Loucy (cell line): ENCODE data around the gene NCKAP5.

ENCODE experiments used
- H2AFZ ChIP-seq: fragments of 200-600 bp; sonication (generic); 2 replicates; pipeline ENCODE4 v1.6.0; 2016; ENCODE audit warnings: antibody characterized with exemption, mild to moderate bottlenecking, low read length, moderate library complexity
- H3F3A ChIP-seq: fragments of 200-600 bp; 2 replicates; pipeline ENCODE4 v1.6.0; 2016; ENCODE audit warnings: antibody characterized with exemption, low read depth, mild to moderate bottlenecking
- H3K27me3 ChIP-seq: fragments of 200-600 bp; sonication (generic); 2 replicates; pipeline ENCODE4 v1.6.1; 2014; ENCODE audit warnings: low read length, mild to moderate bottlenecking; ENCODE audit not compliant: insufficient read depth, poor library complexity, severe bottlenecking
- H3K36me3 ChIP-seq: fragments of 200-600 bp; sonication (generic); 2 replicates; pipeline ENCODE4 v1.6.1; 2016; ENCODE audit warnings: low read length; ENCODE audit not compliant: insufficient read depth
- H3K4me1 ChIP-seq: fragments of 200-600 bp; sonication (generic); 2 replicates; pipeline ENCODE4 v1.5.1; 2014; ENCODE audit warnings: low read length, mild to moderate bottlenecking; ENCODE audit not compliant: insufficient read depth, poor library complexity, severe bottlenecking
- H3K4me2 ChIP-seq: fragments of 200-600 bp; sonication (generic); 2 replicates; pipeline ENCODE4 v1.6.0; 2014; ENCODE audit warnings: antibody characterized with exemption, low read length, low read depth, mild to moderate bottlenecking; ENCODE audit not compliant: poor library complexity, severe bottlenecking
- H3K4me3 ChIP-seq: fragments of 200-600 bp; sonication (generic); 2 replicates; pipeline ENCODE4 v1.5.1; 2014; ENCODE audit warnings: low read length, mild to moderate bottlenecking, mixed read lengths; ENCODE audit not compliant: poor library complexity, severe bottlenecking
- H3K79me2 ChIP-seq: fragments of 200-600 bp; sonication (generic); 2 replicates; pipeline ENCODE4 v1.6.1; 2014; ENCODE audit warnings: low read length; ENCODE audit not compliant: insufficient read depth
- H3K9ac ChIP-seq: fragments of 200-600 bp; sonication (generic); 2 replicates; pipeline ENCODE4 v1.6.0; 2014; ENCODE audit warnings: mild to moderate bottlenecking, low read depth, low read length, moderate library complexity; ENCODE audit not compliant: poor library complexity, severe bottlenecking
- H3K9me2 ChIP-seq: fragments of 200-600 bp; sonication (generic); replicated peaks from 2 replicates; pipeline ENCODE4 v1.6.1; 2016; ENCODE audit warnings: low read depth, low read length, mixed read lengths
- H3K9me3 ChIP-seq: fragments of 200-600 bp; sonication (generic); 2 replicates; pipeline ENCODE4 v1.6.1; 2014; ENCODE audit warnings: mild to moderate bottlenecking, antibody characterized with exemption, low read length, low read depth; ENCODE audit not compliant: insufficient read depth
- H4K20me1 ChIP-seq: fragments of 200-600 bp; sonication (generic); 2 replicates; pipeline ENCODE4 v1.6.0; 2014; ENCODE audit warnings: antibody characterized with exemption, low read length, mild to moderate bottlenecking; ENCODE audit not compliant: insufficient read depth, poor library complexity, severe bottlenecking
- CTCF ChIP-seq: fragments of 200-600 bp; sonication (generic); conservative IDR thresholded peaks from 2 replicates; pipeline ENCODE4 v1.5.1; 2014; ENCODE audit warnings: mild to moderate bottlenecking, antibody characterized with exemption, low read length
- EZH2phosphoT487 ChIP-seq: fragments of 200-600 bp; IDR thresholded peaks from 2 replicates; pipeline ENCODE4 v1.6.1; 2018; ENCODE audit warnings: antibody characterized with exemption, mild to moderate bottlenecking, moderate library complexity, borderline replicate concordance

Gene NCKAP5

GRCh38 chr2:133515271-133515670 lies 53.0 kb downstream of the NCKAP5 start:
- Histone ChIP-seq H3K9me3 (no peaks in the 10 kb centered on the region), H4K20me1 (no peaks in the 10 kb centered on the region), H3K9me2 (no peaks in the 10 kb centered on the region), H3K4me2 (no peak overlapping the region), H3K4me1 (no peaks in the 10 kb centered on the region), H3K9ac (no peak overlapping the region), H3K36me3 (no peaks in the 10 kb centered on the region), H3K27me3 (no peaks in the 10 kb centered on the region), H3K79me2 (no peaks in the 10 kb centered on the region), H3F3A (no peaks in the 10 kb centered on the region), H2AFZ (no peak overlapping the region), H3K4me3 (no peak overlapping the region)
- no peak for TF ChIP-seq CTCF
- TF ChIP-seq EZH2phosphoT487: no peak

- Histone ChIP-seq H3K9me3 (no peaks in the 10 kb centered on the region), H4K20me1 (no peaks in the 10 kb centered on the region), H2AFZ (no peak overlapping the region), H3K4me1 (no peaks in the 10 kb centered on the region), H3K4me2 (no peak overlapping the region), H3K27me3 (no peaks in the 10 kb centered on the region), H3K79me2 (no peaks in the 10 kb centered on the region), H3K9me2 (no peaks in the 10 kb centered on the region), H3K36me3 (no peaks in the 10 kb centered on the region), H3K4me3 (no peak overlapping the region), H3F3A (no peaks in the 10 kb centered on the region), H3K9ac (no peak overlapping the region)
- TF ChIP-seq CTCF: no peak
- no peak for TF ChIP-seq EZH2phosphoT487
Observed at GRCh38 chr2:133513893-133514292, 54.4 kb downstream of the NCKAP5 start.

- Histone ChIP-seq H3K36me3 (no peaks in the 10 kb centered on the region), H2AFZ (no peak overlapping the region), H3K27me3 (no peaks in the 10 kb centered on the region), H3K4me2 (no peak overlapping the region), H3K9ac (no peak overlapping the region), H3F3A (no peaks in the 10 kb centered on the region), H3K9me3 (no peaks in the 10 kb centered on the region), H3K4me1 (no peaks in the 10 kb centered on the region), H4K20me1 (no peaks in the 10 kb centered on the region), H3K4me3 (no peak overlapping the region), H3K79me2 (no peaks in the 10 kb centered on the region), H3K9me2 (no peaks in the 10 kb centered on the region)
- no peak for TF ChIP-seq CTCF
- TF ChIP-seq EZH2phosphoT487: no peak
Observed at GRCh38 chr2:133512121-133512520, 56.1 kb downstream of the NCKAP5 start.
